GM12874 (cell line): ENCODE measurements around the gene NEK7.

Source experiments
- TF ChIP-seq, protein P1 (sequence below): IDR thresholded peaks from 2 replicates; pipeline ENCODE4 v1.5.1; 2011; ENCODE audit warnings: low read depth, mild to moderate bottlenecking, control low read depth, low read length, moderate library complexity; ENCODE audit not compliant: insufficient read depth

Gene NEK7

DNA sequence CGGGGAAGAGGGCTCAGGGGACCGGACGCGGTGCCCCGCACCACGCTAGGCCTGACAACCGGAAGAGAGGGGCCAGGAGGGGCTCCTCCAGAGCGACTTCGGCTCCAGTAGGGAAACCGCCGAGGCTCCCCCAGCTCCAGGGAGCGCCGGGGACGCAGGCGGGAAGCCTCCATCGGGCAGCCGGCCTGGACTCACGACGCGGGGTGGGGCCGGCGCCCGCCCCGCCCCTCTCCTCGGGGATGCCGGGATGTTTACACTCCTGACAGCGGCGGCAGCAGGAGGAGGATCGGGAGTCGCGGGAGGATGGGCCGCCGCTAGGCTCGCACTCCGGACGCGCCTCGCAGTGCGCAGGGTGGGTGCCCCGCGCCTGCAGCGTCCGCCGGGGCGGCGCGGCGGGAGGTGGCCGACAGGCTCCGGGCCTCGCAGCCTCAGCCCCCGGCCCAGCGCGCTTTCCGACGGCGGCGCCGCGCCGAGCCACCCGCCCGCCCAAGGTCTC is at the start of gene NEK7:
Gene NEK7 (plus strand): TSS at position 254 of the 496 bp plus-strand sequence. CDS start 75,583 bp downstream, outside the sequence.
- TF ChIP-seq, protein P1, sequence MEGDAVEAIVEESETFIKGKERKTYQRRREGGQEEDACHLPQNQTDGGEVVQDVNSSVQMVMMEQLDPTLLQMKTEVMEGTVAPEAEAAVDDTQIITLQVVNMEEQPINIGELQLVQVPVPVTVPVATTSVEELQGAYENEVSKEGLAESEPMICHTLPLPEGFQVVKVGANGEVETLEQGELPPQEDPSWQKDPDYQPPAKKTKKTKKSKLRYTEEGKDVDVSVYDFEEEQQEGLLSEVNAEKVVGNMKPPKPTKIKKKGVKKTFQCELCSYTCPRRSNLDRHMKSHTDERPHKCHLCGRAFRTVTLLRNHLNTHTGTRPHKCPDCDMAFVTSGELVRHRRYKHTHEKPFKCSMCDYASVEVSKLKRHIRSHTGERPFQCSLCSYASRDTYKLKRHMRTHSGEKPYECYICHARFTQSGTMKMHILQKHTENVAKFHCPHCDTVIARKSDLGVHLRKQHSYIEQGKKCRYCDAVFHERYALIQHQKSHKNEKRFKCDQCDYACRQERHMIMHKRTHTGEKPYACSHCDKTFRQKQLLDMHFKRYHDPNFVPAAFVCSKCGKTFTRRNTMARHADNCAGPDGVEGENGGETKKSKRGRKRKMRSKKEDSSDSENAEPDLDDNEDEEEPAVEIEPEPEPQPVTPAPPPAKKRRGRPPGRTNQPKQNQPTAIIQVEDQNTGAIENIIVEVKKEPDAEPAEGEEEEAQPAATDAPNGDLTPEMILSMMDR: no peak

DNA sequence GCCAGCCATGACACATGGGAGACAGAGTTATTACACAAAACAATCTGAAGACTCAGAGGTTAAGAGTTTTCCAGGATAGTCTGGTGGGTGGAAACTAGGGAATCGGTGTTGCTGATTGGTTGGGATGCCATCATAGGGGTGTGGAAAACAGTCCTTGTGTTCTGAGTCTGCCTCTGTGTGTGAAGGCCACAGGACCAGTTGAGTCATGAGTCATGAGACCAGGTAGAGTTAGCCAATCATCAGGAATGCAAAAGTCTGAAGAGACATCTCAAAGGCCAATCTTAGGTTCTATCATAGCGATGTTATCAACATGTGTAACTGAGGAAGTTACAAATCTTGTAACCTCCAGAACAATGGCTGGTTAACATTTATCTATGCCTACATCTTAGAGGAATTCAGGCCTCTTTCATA is 49.7 kb upstream of the NEK7 start:
- TF ChIP-seq, protein P1: no peak

DNA sequence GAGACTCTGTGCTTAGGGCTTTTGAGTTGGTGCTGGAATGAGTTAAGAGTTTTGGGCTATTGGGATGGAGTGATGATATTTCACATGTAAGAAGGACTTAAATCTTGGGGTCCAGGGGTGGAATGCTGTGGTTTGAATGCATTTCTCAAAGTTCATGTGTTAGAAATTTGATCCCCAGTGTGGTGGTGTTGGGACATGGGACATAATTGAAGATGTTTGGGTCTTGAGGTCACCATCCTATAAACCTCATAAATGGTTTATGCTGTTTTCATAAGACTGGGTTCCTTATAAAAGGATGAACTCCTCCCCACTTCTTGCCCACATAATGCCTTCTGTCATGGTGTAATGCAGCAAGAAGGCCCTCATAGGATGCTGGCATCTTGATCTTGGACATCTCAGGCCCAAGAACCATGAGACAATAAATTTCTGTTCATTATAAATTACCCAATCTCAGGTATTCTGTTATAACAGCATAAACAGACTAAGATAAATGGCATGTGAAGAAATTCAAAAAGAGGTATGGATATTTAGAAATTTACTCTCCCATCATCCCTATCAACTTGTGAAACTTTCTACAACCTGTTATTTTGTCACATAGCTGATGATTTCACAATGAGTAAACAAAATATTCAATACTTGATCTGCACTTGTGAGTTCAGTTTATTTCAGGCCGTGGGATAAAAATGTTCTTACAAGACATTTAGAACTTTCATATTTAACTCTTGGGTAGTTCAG is 48.0 kb upstream of the NEK7 start:
- TF ChIP-seq, protein P1: no peak

DNA sequence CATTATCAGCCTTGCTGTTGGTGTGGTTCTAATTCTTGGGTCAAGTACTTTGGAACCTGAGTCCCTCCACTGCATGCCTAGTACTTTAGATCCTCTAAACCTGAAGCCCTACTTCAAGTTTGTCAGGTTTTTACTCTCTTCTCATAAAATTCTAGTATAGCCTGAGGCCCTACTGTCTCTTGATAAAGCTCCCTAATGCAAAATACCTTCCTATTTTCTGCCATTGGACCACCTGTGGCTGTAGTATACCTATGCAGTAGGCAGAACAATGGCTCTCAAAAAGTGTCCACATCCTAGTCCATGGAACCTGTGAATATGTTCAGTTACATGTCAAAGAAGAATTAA is 47.5 kb upstream of the NEK7 start:
- TF ChIP-seq, protein P1: no peak

DNA sequence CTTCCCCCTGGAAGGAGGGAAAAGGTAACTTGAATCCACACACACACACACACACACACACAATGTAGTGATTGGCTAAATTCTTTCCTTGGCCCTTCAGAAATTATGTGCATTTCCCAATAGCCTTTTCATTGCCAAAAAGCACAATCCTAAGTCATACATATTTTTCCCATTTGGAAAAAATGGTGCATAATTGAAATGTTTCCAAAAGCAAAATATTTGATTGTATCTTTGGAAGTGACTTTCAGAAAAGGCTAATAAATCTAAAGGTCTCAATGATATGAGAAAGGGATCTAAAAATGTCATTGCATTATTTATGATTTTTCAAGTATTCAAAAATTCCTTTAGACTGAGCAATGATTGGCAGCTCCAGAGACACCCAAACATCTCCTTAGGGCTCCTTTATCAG is 43.5 kb upstream of the NEK7 start:
- TF ChIP-seq, protein P1: no peak

DNA sequence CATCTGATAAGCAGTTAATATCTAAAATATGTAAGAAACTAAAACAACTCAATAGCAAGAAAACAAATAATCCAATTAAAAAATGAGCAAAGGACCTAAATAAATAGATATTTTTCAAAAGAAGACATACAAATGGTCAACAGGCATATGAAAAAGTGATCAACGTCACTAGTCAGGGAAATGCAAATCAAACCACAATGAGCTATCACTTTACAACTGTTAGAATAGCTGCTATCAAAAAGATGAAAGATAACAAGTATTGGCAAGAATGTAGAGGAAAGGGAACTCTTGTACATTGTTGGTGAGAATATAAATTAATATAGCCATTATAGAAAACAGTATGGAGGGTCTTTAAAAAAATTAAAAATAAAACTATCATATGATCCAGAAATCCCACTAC is 40.7 kb upstream of the NEK7 start:
- TF ChIP-seq, protein P1: no peak

DNA sequence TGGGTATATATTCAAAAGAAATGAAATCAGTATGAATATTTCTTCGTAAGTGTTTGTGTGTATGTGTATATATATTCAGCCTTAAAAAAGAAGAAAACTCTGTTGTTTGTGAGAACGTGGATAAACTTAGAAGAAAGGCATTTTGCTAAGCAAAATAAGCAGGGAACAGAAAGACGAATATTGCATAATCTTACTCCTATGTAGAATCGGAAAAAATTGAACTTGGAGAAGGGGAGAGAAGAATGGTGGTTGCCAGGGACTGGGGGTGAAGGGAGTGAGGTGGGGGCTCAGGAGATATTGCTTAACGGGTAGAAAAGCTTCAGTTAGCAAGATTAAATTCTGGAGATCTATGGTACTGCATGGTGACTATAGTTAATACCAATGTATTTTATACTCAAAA is 40.3 kb upstream of the NEK7 start:
- TF ChIP-seq, protein P1: no peak
